ENCODE measurements around the gene HDAC11.
A peak's percentile ranks its signal among the peaks of the same experiment; 100 is the strongest.
"Not testable (repeated sequence)": the region's sequence is repeated elsewhere in the genome, so short reads cannot be mapped to it uniquely, and the experiment has no call there.

Gene HDAC11

GRCh38 chr3:13517253-13517977, 37.3 kb downstream of the HDAC11 start:
- TF ChIP-seq SUZ12 (IDR thresholded peaks at IDR 0.05; ENCODE audit: extremely low read depth, insufficient read depth, insufficient read length) (no peak), YY1 (IDR thresholded peaks at IDR 0.05; ENCODE audit: insufficient read depth, insufficient read length) (no peak), ZNF274 (IDR thresholded peaks at IDR 0.05; ENCODE audit: low read depth, low read length) (no peak)
- Histone ChIP-seq H3K9me3 (ENCODE audit: insufficient read depth, low read length) (peaks cover 8% of the 10 kb centered on the region; the same call in 1 of the 2 replicates), H3K36me3 (ENCODE audit: insufficient read depth, insufficient read length, low read length) (no peaks in the 10 kb centered on the region), H3K9ac (ENCODE audit: insufficient read length, low read depth) (no peak overlapping the region), H3K4me3 (ENCODE audit: insufficient read length, low read depth) (no peak overlapping the region), H3K4me1 (ENCODE audit: insufficient read depth, insufficient read length) (peaks cover 11% of the 10 kb centered on the region), H3K27me3 (ENCODE audit: insufficient read depth, insufficient read length) (no peaks in the 10 kb centered on the region)
- DNase-seq (ENCODE audit: low read depth, low spot score), result no peak

DNA sequence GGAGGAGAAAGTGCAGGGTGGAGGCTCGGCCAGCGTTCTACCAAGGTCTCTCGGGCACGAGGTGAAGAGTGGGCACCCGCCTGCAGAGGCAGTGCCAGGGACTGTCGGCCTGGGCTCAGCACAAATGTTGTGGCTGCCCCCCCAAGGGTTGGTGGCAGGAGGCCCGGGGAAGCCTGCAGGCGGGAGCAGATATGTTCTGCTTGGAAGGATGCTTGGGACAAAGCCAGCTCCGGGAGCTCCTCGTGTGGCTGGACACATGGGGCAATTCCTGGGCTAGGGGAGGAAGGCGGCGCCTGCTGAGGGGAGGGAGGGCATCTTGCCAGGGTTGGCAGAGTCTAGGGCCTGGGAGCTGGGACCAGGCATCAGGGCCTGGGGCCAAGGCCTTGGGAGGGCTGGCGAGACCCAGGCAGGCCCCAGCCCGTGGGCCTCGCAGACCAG, 38.4 kb downstream of the HDAC11 start:
- H3K4me1 ChIP-seq (ENCODE audit: insufficient read depth, insufficient read length), result peaks cover 10% of the 10 kb centered on the region
- H3K9ac ChIP-seq (ENCODE audit: insufficient read length, low read depth), result no peak overlapping the region
- H3K27me3 ChIP-seq (ENCODE audit: insufficient read depth, insufficient read length), result no peaks in the 10 kb centered on the region
- H3K36me3 ChIP-seq (ENCODE audit: insufficient read depth, insufficient read length, low read length), result no peaks in the 10 kb centered on the region
- TF ChIP-seq SUZ12 (IDR thresholded peaks at IDR 0.05; ENCODE audit: extremely low read depth, insufficient read depth, insufficient read length), result no peak
- TF ChIP-seq ZNF274 (IDR thresholded peaks at IDR 0.05; ENCODE audit: low read depth, low read length), result no peak
- no peak for TF ChIP-seq YY1 (IDR thresholded peaks at IDR 0.05; ENCODE audit: insufficient read depth, insufficient read length)
- no peak overlapping the region for H3K4me3 ChIP-seq (ENCODE audit: insufficient read length, low read depth)
- H3K9me3 ChIP-seq (ENCODE audit: insufficient read depth, low read length), result peaks cover 8% of the 10 kb centered on the region; the same call in 1 of the 2 replicates
- DNase-seq (ENCODE audit: low read depth, low spot score), result no peak

DNA sequence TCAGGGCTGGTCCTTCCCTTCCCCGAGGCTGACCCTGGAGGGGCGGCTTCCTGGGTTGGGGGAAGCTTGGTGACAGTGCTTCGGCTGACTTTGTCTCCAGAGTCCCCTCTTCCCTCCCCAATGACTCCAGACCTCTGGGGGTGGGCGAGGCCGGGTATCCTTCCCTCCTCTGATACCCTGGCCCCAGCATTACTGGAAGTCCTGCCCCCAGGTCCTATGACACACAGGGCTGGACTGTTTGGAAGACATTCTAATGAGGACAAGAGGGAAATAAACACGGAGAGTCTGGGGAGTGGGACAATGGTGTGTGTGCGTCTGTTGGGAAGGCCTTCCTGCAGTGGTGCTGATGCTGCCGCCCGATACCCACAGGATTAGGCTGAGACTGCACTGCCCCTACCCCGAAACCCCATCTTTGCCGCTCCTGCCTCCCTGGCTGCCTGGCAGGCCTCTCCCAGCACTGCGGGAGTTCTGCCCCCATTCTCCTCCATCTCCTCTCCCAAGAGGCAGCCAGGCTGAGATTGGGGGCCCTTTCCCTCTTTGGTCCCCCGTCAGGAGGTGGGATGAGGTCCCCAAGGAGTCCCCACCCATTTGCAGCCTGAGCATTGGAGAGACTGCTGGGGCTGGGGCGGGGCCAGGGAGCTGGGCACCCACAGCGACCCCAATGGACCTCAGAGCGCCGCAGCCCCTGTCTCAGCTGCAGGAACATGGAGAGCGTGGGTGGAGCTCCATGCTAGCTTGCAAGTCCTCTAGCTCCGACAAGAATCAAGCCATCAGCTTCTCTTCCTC, 39.1 kb downstream of the HDAC11 start:
- Histone ChIP-seq H3K9me3 (ENCODE audit: insufficient read depth, low read length) (peaks cover 8% of the 10 kb centered on the region; the same call in 1 of the 2 replicates), H3K27me3 (ENCODE audit: insufficient read depth, insufficient read length) (no peaks in the 10 kb centered on the region), H3K4me1 (ENCODE audit: insufficient read depth, insufficient read length) (peaks cover 9% of the 10 kb centered on the region), H3K4me3 (ENCODE audit: insufficient read length, low read depth) (no peak overlapping the region), H3K9ac (ENCODE audit: insufficient read length, low read depth) (peak overlapping the region; percentile 14), H3K36me3 (ENCODE audit: insufficient read depth, insufficient read length, low read length) (no peaks in the 10 kb centered on the region)
- TF ChIP-seq SUZ12 (IDR thresholded peaks at IDR 0.05; ENCODE audit: extremely low read depth, insufficient read depth, insufficient read length), result no peak
- no peak for TF ChIP-seq YY1 (IDR thresholded peaks at IDR 0.05; ENCODE audit: insufficient read depth, insufficient read length)
- no peak for TF ChIP-seq ZNF274 (IDR thresholded peaks at IDR 0.05; ENCODE audit: low read depth, low read length)
- DNase-seq (ENCODE audit: low read depth, low spot score), result no peak

DNA sequence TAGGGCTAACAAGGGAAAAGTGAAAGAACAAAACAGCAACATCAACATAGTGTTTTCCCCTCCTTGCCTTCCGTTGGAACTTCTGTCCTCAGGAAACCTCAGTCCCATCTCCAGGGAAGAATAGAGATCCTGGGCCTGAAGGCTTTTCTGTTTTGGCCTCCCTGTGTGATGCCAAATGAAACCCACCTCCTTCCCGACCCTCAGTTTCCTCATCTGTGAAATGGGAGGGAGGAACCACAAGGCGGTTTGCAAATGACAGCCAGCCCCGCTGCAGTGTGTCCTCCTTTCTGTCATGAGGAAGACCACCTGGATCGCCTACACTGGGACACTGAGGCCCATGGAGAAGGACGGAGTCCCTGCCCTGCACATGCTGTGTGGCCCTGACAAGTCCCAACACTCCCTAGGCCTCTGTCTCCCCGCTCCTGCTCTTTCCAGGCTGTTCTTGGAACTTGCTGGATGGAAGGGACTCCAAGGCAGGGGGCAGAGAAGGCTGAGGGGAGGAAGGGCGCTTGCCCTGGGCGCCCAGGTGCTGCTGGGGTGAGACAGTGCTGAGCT, 40.3 kb downstream of the HDAC11 start:
- no peak overlapping the region for H3K4me3 ChIP-seq (ENCODE audit: insufficient read length, low read depth)
- no peaks in the 10 kb centered on the region for H3K27me3 ChIP-seq (ENCODE audit: insufficient read depth, insufficient read length)
- no peak for DNase-seq (ENCODE audit: low read depth, low spot score)
- TF ChIP-seq SUZ12 (IDR thresholded peaks at IDR 0.05; ENCODE audit: extremely low read depth, insufficient read depth, insufficient read length), result no peak
- no peak for TF ChIP-seq YY1 (IDR thresholded peaks at IDR 0.05; ENCODE audit: insufficient read depth, insufficient read length)
- H3K36me3 ChIP-seq (ENCODE audit: insufficient read depth, insufficient read length, low read length), result no peaks in the 10 kb centered on the region
- H3K9me3 ChIP-seq (ENCODE audit: insufficient read depth, low read length), result peaks cover 8% of the 10 kb centered on the region; the same call in 1 of the 2 replicates
- peaks cover 9% of the 10 kb centered on the region for H3K4me1 ChIP-seq (ENCODE audit: insufficient read depth, insufficient read length)
- H3K9ac ChIP-seq (ENCODE audit: insufficient read length, low read depth), result no peak overlapping the region

DNA sequence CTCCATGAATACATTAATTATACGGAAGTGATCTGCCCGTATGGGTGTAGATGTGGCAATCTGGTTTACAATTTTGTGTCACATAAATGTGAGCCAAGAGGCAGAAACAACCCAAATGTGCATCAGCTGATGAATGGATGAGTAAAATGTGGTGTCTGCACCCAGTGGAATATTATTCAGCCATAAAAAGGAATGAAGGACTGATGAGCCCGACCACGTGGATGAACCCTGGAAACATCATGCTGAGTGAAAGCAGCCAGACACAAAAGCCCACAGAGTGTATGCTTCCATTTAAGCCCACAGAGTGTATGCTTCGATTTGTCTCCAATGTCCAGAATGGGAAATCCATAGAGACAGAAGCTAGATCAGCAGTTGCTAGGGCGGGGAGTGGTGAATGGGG, 41.2 kb downstream of the HDAC11 start:
- no peak for TF ChIP-seq YY1 (IDR thresholded peaks at IDR 0.05; ENCODE audit: insufficient read depth, insufficient read length)
- no peak for TF ChIP-seq SUZ12 (IDR thresholded peaks at IDR 0.05; ENCODE audit: extremely low read depth, insufficient read depth, insufficient read length)
- TF ChIP-seq ZNF274 (IDR thresholded peaks at IDR 0.05; ENCODE audit: low read depth, low read length), result no peak
- peaks cover 8% of the 10 kb centered on the region; the same call in 1 of the 2 replicates for H3K9me3 ChIP-seq (ENCODE audit: insufficient read depth, low read length)
- H3K4me1 ChIP-seq (ENCODE audit: insufficient read depth, insufficient read length), result peaks cover 6% of the 10 kb centered on the region
- no peak overlapping the region for H3K9ac ChIP-seq (ENCODE audit: insufficient read length, low read depth)
- no peak for DNase-seq (ENCODE audit: low read depth, low spot score)
- no peaks in the 10 kb centered on the region for H3K36me3 ChIP-seq (ENCODE audit: insufficient read depth, insufficient read length, low read length)
- H3K27me3 ChIP-seq (ENCODE audit: insufficient read depth, insufficient read length), result no peaks in the 10 kb centered on the region
- H3K4me3 ChIP-seq (ENCODE audit: insufficient read length, low read depth), result no peak overlapping the region

DNA sequence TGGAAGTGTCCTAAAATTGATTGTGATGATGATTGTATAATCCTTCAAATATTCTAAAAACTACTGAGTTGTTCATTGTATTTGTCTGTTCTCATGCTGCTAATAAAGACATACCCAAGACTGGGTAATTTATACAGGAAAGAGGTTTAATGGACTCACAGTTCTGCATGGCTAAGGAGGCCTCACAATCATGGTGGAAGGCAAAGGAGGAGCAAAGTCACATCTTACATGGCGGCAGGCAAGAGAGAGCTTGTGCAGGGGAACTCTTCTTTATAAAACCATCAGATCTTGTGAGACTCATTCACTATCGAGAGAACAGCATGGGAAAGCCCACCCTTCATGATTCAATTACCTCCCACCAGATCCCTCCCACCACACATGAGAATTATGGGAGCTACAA, 41.6 kb downstream of the HDAC11 start:
- H3K9me3 ChIP-seq (ENCODE audit: insufficient read depth, low read length); H3K36me3 ChIP-seq (ENCODE audit: insufficient read depth, insufficient read length, low read length); H3K4me1 ChIP-seq (ENCODE audit: insufficient read depth, insufficient read length); DNase-seq (ENCODE audit: low read depth, low spot score); H3K9ac ChIP-seq (ENCODE audit: insufficient read length, low read depth); H3K4me3 ChIP-seq (ENCODE audit: insufficient read length, low read depth); H3K27me3 ChIP-seq (ENCODE audit: insufficient read depth, insufficient read length): not testable (repeated sequence)

- H3K36me3 ChIP-seq (ENCODE audit: insufficient read depth, insufficient read length, low read length), result no peaks in the 10 kb centered on the region
- peaks cover 8% of the 10 kb centered on the region; the same call in 1 of the 2 replicates for H3K9me3 ChIP-seq (ENCODE audit: insufficient read depth, low read length)
- H3K4me1 ChIP-seq (ENCODE audit: insufficient read depth, insufficient read length), result peaks cover 7% of the 10 kb centered on the region
- TF ChIP-seq ZNF274 (IDR thresholded peaks at IDR 0.05; ENCODE audit: low read depth, low read length), result no peak
- TF ChIP-seq YY1 (IDR thresholded peaks at IDR 0.05; ENCODE audit: insufficient read depth, insufficient read length), result no peak
- TF ChIP-seq SUZ12 (IDR thresholded peaks at IDR 0.05; ENCODE audit: extremely low read depth, insufficient read depth, insufficient read length), result no peak
- H3K9ac ChIP-seq (ENCODE audit: insufficient read length, low read depth), result no peak overlapping the region
- no peak overlapping the region for H3K4me3 ChIP-seq (ENCODE audit: insufficient read length, low read depth)
- H3K27me3 ChIP-seq (ENCODE audit: insufficient read depth, insufficient read length), result no peaks in the 10 kb centered on the region
- DNase-seq (ENCODE audit: low read depth, low spot score), result no peak
Observed at GRCh38 chr3:13522236-13522635, 42.1 kb downstream of the HDAC11 start.

Measured in NT2/D1 (cell line).